ENCODE measurements around the gene LRMDA. TPM values are rescaled to one million over a fixed set of nuclear protein-coding genes. Genes with fewer than 3 reads are reported as not detected.
"Not testable (repeated sequence)": the region's sequence is repeated elsewhere in the genome, so short reads cannot be mapped to it uniquely, and the experiment has no call there.

Gene LRMDA
- total RNA-seq, 1 donor from 2014 or later = 0.96 TPM

GRCh38 chr10:75762431-75762802 is 331.0 kb downstream of the LRMDA start:
- H3K36me3 ChIP-seq = no peaks in the 10 kb centered on the region
- H3K4me1 ChIP-seq = no peaks in the 10 kb centered on the region
- intact Hi-C loops (cut with DNase I) = no loop called here
- no peaks in the 10 kb centered on the region for H3K9me3 ChIP-seq
- H3K27me3 ChIP-seq = no peaks in the 10 kb centered on the region
- H3K4me3 ChIP-seq = no peak overlapping the region
- no peak for TF ChIP-seq CTCF (IDR thresholded peaks at IDR 0.05)
- H3K27ac ChIP-seq = no peak overlapping the region
- no peak for DNase-seq (ENCODE audit: low spot score in 2 of 2)

DNA sequence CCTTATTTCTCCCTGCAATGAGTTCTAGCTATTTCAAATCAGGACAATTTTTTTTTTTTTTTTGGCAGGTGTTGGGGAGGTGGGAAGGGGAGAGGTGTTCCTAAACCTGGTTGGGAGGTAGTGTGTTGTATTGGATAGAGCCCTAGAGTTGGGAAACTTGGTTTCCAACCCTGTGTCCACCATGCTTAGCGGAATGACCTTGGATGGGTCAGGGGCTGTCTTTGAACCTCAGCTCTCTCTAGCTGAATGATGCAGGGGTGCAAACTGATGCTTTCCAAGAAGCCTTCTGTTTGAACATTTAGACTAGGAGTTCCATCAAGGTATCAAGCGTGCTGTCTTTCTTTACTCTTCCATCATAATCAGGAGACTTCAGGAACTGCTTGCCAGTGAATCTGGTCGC is 332.2 kb downstream of the LRMDA start:
- Histone ChIP-seq H3K27me3 (no peaks in the 10 kb centered on the region), H3K9me3 (no peaks in the 10 kb centered on the region), H3K4me3 (no peak overlapping the region), H3K36me3 (no peaks in the 10 kb centered on the region), H3K27ac (no peak overlapping the region), H3K4me1 (no peaks in the 10 kb centered on the region)
- DNase-seq (ENCODE audit: low spot score in 2 of 2) = no peak
- intact Hi-C loops (cut with DNase I) = no loop called here
- TF ChIP-seq CTCF (IDR thresholded peaks at IDR 0.05) = no peak

- Histone ChIP-seq H3K4me3 (no peak overlapping the region), H3K27me3 (no peaks in the 10 kb centered on the region), H3K4me1 (no peaks in the 10 kb centered on the region), H3K27ac (no peak overlapping the region), H3K36me3 (no peaks in the 10 kb centered on the region), H3K9me3 (no peaks in the 10 kb centered on the region)
- intact Hi-C loops (cut with DNase I) = no loop called here
- TF ChIP-seq CTCF (IDR thresholded peaks at IDR 0.05) = no peak
- DNase-seq (ENCODE audit: low spot score in 2 of 2) = no peak
These were observed 333.8 kb downstream of the LRMDA start for GRCh38 chr10:75764974-75765788.

GRCh38 chr10:75765789-75766096 is 334.3 kb downstream of the LRMDA start:
- no peak overlapping the region for H3K4me3 ChIP-seq
- no peaks in the 10 kb centered on the region for H3K4me1 ChIP-seq
- H3K36me3 ChIP-seq = no peaks in the 10 kb centered on the region
- H3K27me3 ChIP-seq = no peaks in the 10 kb centered on the region
- H3K9me3 ChIP-seq = no peaks in the 10 kb centered on the region
- no peak overlapping the region for H3K27ac ChIP-seq
- TF ChIP-seq CTCF (IDR thresholded peaks at IDR 0.05) = no peak
- DNase-seq (ENCODE audit: low spot score in 2 of 2) = no peak
- intact Hi-C loops (cut with DNase I) = no loop called here

DNA sequence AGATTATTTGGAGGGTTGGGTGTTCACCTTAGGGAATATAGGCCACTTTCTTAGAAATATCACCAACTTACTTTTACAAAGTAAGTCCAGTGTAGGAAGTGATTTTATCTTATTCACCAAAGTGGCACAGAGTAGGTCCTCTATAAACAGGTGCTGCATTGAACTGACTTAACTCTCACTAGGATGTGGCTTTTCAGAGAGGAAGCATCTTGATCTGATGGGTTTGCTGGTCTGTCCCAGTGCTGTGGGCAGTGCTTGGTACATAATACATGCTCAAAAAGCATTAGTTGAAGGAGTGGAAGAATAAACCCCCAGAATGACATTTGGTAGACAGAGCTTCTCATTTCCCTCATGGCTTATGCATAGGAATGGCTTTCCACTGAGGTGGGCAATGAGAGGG is 334.7 kb downstream of the LRMDA start:
- H3K27me3 ChIP-seq = no peaks in the 10 kb centered on the region
- no peaks in the 10 kb centered on the region for H3K36me3 ChIP-seq
- no peaks in the 10 kb centered on the region for H3K9me3 ChIP-seq
- intact Hi-C loops (cut with DNase I) = no loop called here
- no peak for DNase-seq (ENCODE audit: low spot score in 2 of 2)
- H3K27ac ChIP-seq = no peak overlapping the region
- TF ChIP-seq CTCF (IDR thresholded peaks at IDR 0.05) = no peak
- no peak overlapping the region for H3K4me3 ChIP-seq
- H3K4me1 ChIP-seq = no peaks in the 10 kb centered on the region

- not testable (repeated sequence) for H3K27ac ChIP-seq, H3K36me3 ChIP-seq
These were observed 335.3 kb downstream of the LRMDA start for GRCh38 chr10:75766752-75767151.

More at GRCh38 chr10:75766752-75767151, 335.3 kb downstream of the LRMDA start:
- H3K4me1 ChIP-seq; intact Hi-C loops (cut with DNase I); H3K4me3 ChIP-seq; H3K27me3 ChIP-seq; DNase-seq (ENCODE audit: low spot score in 2 of 2); H3K9me3 ChIP-seq: not testable (repeated sequence)

Measured in ascending aorta (tissue), 2 donors.